ENCODE measurements around the gene NHLRC1. TPM values are rescaled to one million over a fixed set of nuclear protein-coding genes. Genes with fewer than 3 reads are reported as not detected.
"Not testable (repeated sequence)": the region's sequence is repeated elsewhere in the genome, so short reads cannot be mapped to it uniquely, and the experiment has no call there.

The NHLRC1 gene
- total and polyA plus RNA-seq, 10 of the 15 experiments (the other 5 are each of a cell fraction or from before 2014, with no cell fraction given), result 0.04 to 0.22 (median 0.12) TPM; not detected in 2

GRCh38 chr6:18151801-18152200, 29.3 kb upstream of the NHLRC1 start (continued):
- TF ChIP-seq CUX1 (IDR thresholded peaks at IDR 0.05; ENCODE audit: insufficient replicate concordance, low read depth, low read length) (no peak), IRF4 (IDR thresholded peaks at IDR 0.05; ENCODE audit: low read depth, low read length) (no peak), ZNF384 (IDR thresholded peaks at IDR 0.05; ENCODE audit: borderline replicate concordance, low read depth, low read length) (no peak), RAD51 (IDR thresholded peaks at IDR 0.05) (no peak), CHD2 (IDR thresholded peaks at IDR 0.05; ENCODE audit: borderline replicate concordance, low read depth, low read length) (no peak), LARP7 (IDR thresholded peaks at IDR 0.05) (no peak), ZNF687 (IDR thresholded peaks at IDR 0.05) (no peak), YY1 (IDR thresholded peaks at IDR 0.05; ENCODE audit: low read depth, low read length) (no peak)

GRCh38 chr6:18151391-18151790, 28.9 kb upstream of the NHLRC1 start:
- 96% methylated on average over 3 of the region's 3 CpGs for WGBS (ENCODE audit: insufficient coverage, insufficient replicate concordance, low lambda C conversion rate, missing lambda C conversion rate)
- CTCF ChIA-PET, result not testable (repeated sequence)

More at GRCh38 chr6:18151391-18151790, 28.9 kb upstream of the NHLRC1 start:
- H4K20me1 ChIP-seq (ENCODE audit: control insufficient read depth, insufficient read depth); BruUV-seq (replicated peaks); SMC1A ChIA-PET (ENCODE audit: uncharacterized antibody, unreplicated experiment); H3K4me1 ChIP-seq (ENCODE audit: control insufficient read depth, insufficient read depth, low read length); DNase-seq (ENCODE audit: low read depth, low spot score); H3K27ac ChIP-seq (ENCODE audit: control insufficient read depth, insufficient read depth); RAD21 ChIA-PET (ENCODE audit: unreplicated experiment); FAIRE-seq; H3K4me3 ChIP-seq; H3K4me2 ChIP-seq (ENCODE audit: control insufficient read depth, insufficient read depth); ATAC-seq; H3K9me3 ChIP-seq (replicated peaks; ENCODE audit: control insufficient read depth, insufficient read depth, low read length); H3K9ac ChIP-seq (ENCODE audit: control insufficient read depth, insufficient read depth, low read length); H2AFZ ChIP-seq (ENCODE audit: control insufficient read depth, low read depth, low read length); H3K36me3 ChIP-seq (ENCODE audit: control insufficient read depth in 2 of 2, insufficient read depth in 2 of 2, low read length in 1 of 2); H3K79me2 ChIP-seq (ENCODE audit: control insufficient read depth, insufficient read depth, low read length); H3K27me3 ChIP-seq (replicated peaks in 1 of 2; ENCODE audit: control insufficient read depth in 2 of 2, insufficient read depth in 2 of 2, low read length in 1 of 2): not testable (repeated sequence)
- intact Hi-C loops (cut with micrococcal nuclease; ENCODE audit: unreplicated experiment) (loop anchor here (10.0 kb wide), 1 partner anchor 447 kb away; the partner anchor contains the start of gene NUP153), in situ Hi-C loops (cut with MboI) (loop anchor here (5.0 kb wide), 1 partner anchor 449 kb away; no protein-coding TSS in a partner anchor)
- POLR2A ChIA-PET, result interaction anchor here (0.7 kb wide), 1 partner anchor 158 kb away, joined by 5 read pairs; no protein-coding TSS in a partner anchor

Measured in GM12878 (cell line).